GM12873 (cell line): ENCODE results near the gene ZNHIT2.
A peak's percentile ranks its signal among the peaks of the same experiment; 100 is the strongest.

ENCODE experiments used
- CTCF ChIP-seq: IDR thresholded peaks from 2 replicates; pipeline ENCODE4 v1.5.1; 2012; ENCODE audit warnings: low read depth, mild to moderate bottlenecking, moderate library complexity, low read length, control low read depth; ENCODE audit not compliant: insufficient read depth; ENCODE audit errors: missing control alignments

The ZNHIT2 gene

GRCh38 chr11:65117206-65118096 lies at the start of gene ZNHIT2:
Gene ZNHIT2 (minus strand): TSS chr11:65117701. CDS start chr11:65117653, 48 bp downstream.
- peak; percentile 91 for TF ChIP-seq CTCF

- TF ChIP-seq CTCF: no peak
Observed at GRCh38 chr11:65166893-65167292, 49.4 kb upstream of the ZNHIT2 start.

GRCh38 chr11:65165410-65166317 lies 48.2 kb upstream of the ZNHIT2 start:
- no peak for TF ChIP-seq CTCF

GRCh38 chr11:65163684-65164083 lies 46.2 kb upstream of the ZNHIT2 start:
- no peak for TF ChIP-seq CTCF

- no peak for TF ChIP-seq CTCF
Observed at GRCh38 chr11:65160643-65161042, 43.1 kb upstream of the ZNHIT2 start.

- no peak for TF ChIP-seq CTCF
Observed at GRCh38 chr11:65159012-65159411, 41.5 kb upstream of the ZNHIT2 start.

GRCh38 chr11:65157336-65157735 lies 39.8 kb upstream of the ZNHIT2 start:
- no peak for TF ChIP-seq CTCF
